ENCODE data around the gene HSPA4.

The HSPA4 gene

DNA sequence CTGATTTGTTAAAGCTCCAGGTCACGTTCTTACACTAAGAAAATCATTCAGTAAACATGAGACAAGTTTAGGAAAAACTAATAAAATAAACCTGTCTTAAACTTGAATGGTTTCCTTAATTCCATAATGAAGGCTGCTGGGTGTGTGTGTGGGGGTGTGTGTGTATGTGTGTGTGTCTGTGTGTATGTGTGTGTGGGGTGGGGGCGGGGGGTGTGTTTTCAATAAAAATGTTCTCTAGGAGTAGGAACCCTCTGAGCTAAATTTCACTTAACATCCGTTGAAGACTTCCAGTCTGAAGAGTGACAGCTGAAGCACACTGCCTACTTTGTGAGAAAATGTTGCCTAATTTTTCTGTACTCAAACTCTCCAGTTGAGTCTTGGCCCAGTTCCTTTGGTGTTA lies 54.5 kb downstream of the HSPA4 start:
- peaks cover 30% of the 10 kb centered on the region for H3K4me1 Mint-ChIP-seq
- no peak overlapping the region for H3K4me3 Mint-ChIP-seq
- CTCF ChIA-PET: interaction anchor here (0.6 kb wide), 1 partner anchor 260 kb away, joined by 3 read pairs; no protein-coding TSS in a partner anchor
- no peak overlapping the region for H3K27ac Mint-ChIP-seq
- H3K27me3 Mint-ChIP-seq: peaks cover 12% of the 10 kb centered on the region
- no peak for DNase-seq
- H3K9me3 Mint-ChIP-seq: no peaks in the 10 kb centered on the region
- peaks cover 39% of the 10 kb centered on the region for H3K36me3 Mint-ChIP-seq

DNA sequence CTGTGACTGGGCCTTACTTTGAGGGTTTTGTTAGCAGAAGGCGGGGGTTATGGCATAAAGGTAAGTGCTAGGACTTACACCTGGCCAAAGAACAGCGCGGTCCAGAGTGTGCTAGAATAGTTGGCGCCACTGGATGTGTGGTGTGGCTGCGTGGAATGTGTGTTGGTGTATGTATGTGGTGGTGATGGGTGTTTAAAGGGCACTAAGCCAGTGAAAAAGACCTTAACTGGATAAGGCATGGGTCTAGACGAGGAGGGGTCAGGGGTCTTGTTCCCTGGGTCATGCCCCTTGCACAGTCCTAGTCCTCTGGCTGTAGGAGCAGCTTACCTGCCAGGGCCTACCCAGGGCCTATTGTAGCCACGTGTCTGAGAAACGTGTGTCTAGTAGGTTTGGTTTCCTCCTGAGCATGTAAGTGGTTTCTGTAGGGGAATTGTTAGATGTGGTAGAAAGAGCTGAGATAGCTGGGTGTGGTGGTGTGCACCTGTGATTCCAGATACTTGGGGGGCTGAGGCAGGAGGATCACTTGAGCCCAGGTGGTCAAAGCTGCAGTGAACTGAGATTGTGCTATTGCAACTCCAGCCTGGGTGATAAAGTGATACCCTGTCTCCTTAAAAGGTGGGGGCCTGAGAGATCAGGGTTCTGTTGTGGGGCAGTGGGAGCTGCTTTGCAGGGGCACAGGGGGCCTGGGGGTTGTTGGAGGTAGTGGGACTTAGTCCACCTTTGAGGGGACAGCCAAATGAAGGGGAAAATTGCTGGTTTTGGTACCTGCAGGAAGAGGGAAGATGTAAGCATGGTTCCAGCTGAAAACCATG lies 55.2 kb downstream of the HSPA4 start:
- no peaks in the 10 kb centered on the region for H3K9me3 Mint-ChIP-seq
- CTCF ChIA-PET: interaction anchor here (0.6 kb wide), 1 partner anchor 260 kb away, joined by 3 read pairs; no protein-coding TSS in a partner anchor
- no peak for DNase-seq
- peaks cover 13% of the 10 kb centered on the region for H3K27me3 Mint-ChIP-seq
- peaks cover 36% of the 10 kb centered on the region for H3K36me3 Mint-ChIP-seq
- H3K27ac Mint-ChIP-seq: peak overlapping the region; percentile 26
- no peak overlapping the region for H3K4me3 Mint-ChIP-seq
- H3K4me1 Mint-ChIP-seq: peaks cover 31% of the 10 kb centered on the region

DNA sequence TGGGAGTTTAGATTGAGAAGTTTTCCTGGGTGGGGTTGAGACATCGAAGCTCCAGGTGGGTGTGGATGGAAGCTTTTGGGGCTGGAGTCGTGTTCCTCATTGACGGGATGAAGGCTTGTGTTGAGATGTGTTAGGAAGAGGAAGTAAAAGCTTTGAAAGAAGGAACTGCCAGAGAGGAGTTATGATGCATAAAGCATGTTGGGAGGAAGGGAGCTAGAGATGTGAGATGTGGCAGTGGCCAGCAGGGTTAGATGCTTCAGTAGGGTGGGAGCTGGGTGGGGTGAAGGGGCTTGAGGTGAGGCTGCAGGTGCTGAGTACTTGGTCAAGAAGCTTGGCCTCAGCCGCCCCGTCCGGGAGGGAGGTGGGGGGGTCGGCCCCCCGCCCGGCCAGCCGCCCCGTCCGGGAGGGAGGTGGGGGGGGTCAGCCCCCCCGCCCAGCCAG lies 56.7 kb downstream of the HSPA4 start:
- Mint-ChIP-seq H3K9me3 (no peaks in the 10 kb centered on the region), H3K36me3 (peaks cover 29% of the 10 kb centered on the region), H3K27me3 (peaks cover 13% of the 10 kb centered on the region), H3K27ac (no peak overlapping the region), H3K4me3 (no peak overlapping the region), H3K4me1 (peaks cover 31% of the 10 kb centered on the region)
- CTCF ChIA-PET: interaction anchor here (1.2 kb wide), 1 partner anchor 761 kb away, joined by 3 read pairs; no protein-coding TSS in a partner anchor
- no peak for DNase-seq

DNA sequence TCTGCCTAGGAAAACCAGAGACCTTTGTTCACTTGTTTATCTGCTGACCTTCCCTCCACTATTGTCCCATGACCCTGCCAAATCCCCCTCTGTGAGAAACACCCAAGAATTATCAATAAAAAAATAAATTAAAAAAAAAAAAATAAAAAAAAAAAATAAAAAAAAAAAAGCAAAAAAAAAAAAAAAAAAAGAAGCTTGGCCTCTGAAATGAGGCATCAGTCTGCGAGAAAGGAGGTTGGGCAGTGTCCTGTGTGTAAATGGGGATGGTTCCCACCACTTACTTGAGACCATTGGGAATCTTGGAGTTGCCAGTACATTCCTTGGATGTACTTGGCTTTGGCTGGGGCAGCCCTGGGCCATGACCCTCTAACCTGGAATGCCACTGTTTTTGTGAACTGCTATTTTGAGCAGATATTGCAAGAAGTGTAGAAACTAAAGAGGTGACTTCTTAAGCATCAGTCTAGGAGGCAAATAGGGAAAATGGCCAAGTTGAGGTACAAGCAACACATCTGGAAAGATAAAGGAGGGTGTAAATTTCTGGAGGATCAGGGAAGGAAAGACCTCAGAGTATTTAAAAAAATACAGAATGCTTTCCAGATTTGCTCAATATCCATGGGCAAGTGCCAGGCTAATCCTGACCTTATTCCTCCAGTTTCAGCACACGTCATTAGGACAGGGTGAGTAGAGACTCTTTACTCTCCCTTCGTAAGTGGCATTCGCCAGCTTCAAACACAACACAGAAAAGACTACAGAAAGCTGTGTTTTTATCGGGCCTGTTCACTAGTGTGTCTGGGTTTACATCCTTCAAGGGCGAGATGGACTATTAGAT lies 58.1 kb downstream of the HSPA4 start:
- no peak for DNase-seq
- Mint-ChIP-seq H3K4me1 (peaks cover 31% of the 10 kb centered on the region), H3K4me3 (no peak overlapping the region), H3K36me3 (peaks cover 21% of the 10 kb centered on the region), H3K9me3 (no peaks in the 10 kb centered on the region), H3K27ac (no peak overlapping the region), H3K27me3 (peaks cover 13% of the 10 kb centered on the region)
- CTCF ChIA-PET: interaction anchor here (0.9 to 3.6 kb wide), 9 partner anchors 109 to 723 kb away, joined by 3 to 13 read pairs (median 4); no protein-coding TSS in a partner anchor

DNA sequence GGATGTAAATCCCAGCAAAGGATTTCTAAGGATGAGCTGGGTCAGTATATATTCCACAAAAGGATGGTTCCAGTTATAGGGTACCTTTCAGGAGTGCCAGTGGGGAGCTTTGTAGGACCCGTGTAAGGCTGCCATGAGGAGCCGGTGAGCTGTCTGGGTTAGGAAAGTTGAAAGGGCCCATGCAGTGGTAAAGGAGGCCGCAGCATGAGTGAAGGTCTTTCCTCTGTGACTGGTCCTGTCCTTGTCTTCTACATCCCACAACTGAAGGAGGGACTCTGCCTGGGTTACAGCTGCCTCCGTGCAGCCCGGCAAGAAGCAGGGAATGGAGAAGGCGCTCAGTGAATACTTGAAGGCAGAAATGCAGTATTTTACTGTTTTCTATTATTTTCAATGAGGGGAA lies 58.9 kb downstream of the HSPA4 start:
- no peak overlapping the region for H3K27ac Mint-ChIP-seq
- DNase-seq: no peak
- no peak overlapping the region for H3K4me3 Mint-ChIP-seq
- H3K9me3 Mint-ChIP-seq: no peaks in the 10 kb centered on the region
- H3K4me1 Mint-ChIP-seq: peaks cover 26% of the 10 kb centered on the region
- H3K36me3 Mint-ChIP-seq: peaks cover 12% of the 10 kb centered on the region
- peaks cover 13% of the 10 kb centered on the region for H3K27me3 Mint-ChIP-seq
- CTCF ChIA-PET: interaction anchor here (0.7 to 3.6 kb wide), 19 partner anchors 42 to 759 kb away, joined by 3 to 13 read pairs (median 4); no protein-coding TSS in a partner anchor

DNA sequence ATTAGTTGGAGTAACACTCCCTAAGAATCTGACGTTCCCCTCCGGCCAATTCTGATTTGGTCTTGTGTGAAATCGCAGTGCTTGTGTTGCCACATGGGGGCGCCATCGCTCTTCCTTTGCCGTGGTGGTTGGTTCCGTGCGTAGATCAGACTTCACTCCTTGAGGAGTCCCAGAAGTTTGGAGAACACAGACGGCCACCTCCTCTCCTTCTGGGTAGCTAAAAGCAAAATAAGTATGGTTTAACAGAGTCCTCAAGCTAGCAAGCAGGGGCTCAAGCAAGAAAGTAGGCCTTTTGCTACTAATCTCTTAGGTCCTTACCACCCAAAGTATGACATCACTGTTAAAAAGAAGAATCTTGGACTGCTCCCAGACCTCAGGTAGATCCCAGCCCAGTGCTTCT lies 59.5 kb downstream of the HSPA4 start:
- Mint-ChIP-seq H3K36me3 (peaks cover 8% of the 10 kb centered on the region), H3K9me3 (no peaks in the 10 kb centered on the region), H3K4me3 (no peak overlapping the region), H3K27ac (no peak overlapping the region), H3K4me1 (peaks cover 21% of the 10 kb centered on the region), H3K27me3 (peaks cover 13% of the 10 kb centered on the region)
- CTCF ChIA-PET: interaction anchor here (0.7 to 3.6 kb wide), 22 partner anchors 9 to 759 kb away, joined by 3 to 13 read pairs (median 4); no protein-coding TSS in a partner anchor
- DNase-seq: peak; percentile 87

DNA sequence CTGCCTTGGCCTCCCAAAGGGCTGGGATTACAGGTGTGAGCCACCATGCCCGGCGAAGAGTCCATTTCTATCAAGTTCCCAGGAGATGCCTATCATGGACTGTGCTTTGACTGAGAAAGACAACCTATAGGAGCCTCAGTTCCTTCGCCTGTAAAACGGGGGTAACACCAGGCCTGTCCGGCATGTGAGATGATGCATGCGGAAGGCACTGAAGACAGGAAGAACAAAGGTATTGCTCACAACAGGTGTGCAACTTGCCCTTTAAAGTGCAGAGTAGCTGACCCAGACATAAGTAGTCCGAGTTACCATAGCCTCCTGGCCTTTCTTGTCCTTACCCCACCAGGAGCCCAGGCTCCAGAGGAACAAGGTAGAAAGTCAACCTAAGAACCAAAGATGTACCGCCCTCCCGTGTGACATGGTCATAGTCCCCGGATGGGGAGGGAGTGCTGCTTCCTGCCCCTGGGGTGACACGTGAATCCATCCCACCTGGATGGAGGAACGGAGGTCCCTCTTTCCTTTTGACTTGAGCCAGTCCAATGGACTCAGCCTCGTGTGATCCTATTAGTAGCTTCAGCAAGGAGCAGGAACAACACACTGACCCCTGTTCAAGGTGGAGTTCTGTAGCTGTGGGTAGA lies 60.3 kb downstream of the HSPA4 start:
- Mint-ChIP-seq H3K4me1 (peaks cover 13% of the 10 kb centered on the region), H3K27ac (no peak overlapping the region), H3K36me3 (no peaks in the 10 kb centered on the region), H3K9me3 (no peaks in the 10 kb centered on the region), H3K4me3 (no peak overlapping the region), H3K27me3 (peaks cover 13% of the 10 kb centered on the region)
- CTCF ChIA-PET: interaction anchor here (0.8 to 3.6 kb wide), 8 partner anchors 30 to 350 kb away, joined by 3 to 13 read pairs (median 4); no protein-coding TSS in a partner anchor
- DNase-seq: no peak

DNA sequence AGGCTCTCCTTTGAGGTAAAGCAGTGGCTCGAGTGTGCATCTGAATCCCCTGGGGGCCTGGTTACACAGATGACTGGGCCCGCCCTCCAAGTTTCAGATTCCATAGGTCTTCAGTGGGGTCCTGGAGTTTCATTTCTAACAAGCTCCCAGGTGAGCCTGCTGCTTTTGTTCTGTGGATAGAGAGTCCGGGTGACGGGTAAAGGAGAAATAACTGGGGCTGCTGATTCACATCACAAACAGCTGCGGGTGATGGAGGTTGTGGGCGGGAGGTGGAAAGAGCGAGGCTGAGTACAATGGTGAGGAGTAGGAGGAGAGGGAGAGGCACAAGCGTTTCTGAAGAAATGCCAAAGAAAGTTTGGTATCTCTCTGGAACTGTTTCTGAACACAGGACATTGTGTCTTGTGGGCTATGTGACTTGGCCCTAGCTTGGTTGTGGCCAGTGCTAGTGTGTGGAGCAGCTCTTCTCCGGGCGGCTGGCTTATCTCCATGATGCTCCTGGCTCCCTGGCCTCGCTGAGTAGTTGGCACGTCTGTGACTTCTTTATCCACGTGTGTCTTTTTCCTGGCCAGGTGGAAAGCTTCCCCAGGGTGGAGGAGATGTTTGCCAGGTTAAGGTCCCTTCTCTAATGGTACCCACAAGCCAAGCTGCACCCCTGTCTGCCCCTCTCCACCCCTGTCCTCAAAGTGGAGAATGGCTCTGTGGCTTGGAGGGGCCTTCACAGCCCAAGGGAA lies 61.7 kb downstream of the HSPA4 start:
- no peak for DNase-seq
- CTCF ChIA-PET: interaction anchor here (1.4 to 3.6 kb wide), 4 partner anchors 105 to 347 kb away, joined by 3 to 13 read pairs (median 6); no protein-coding TSS in a partner anchor

DNA sequence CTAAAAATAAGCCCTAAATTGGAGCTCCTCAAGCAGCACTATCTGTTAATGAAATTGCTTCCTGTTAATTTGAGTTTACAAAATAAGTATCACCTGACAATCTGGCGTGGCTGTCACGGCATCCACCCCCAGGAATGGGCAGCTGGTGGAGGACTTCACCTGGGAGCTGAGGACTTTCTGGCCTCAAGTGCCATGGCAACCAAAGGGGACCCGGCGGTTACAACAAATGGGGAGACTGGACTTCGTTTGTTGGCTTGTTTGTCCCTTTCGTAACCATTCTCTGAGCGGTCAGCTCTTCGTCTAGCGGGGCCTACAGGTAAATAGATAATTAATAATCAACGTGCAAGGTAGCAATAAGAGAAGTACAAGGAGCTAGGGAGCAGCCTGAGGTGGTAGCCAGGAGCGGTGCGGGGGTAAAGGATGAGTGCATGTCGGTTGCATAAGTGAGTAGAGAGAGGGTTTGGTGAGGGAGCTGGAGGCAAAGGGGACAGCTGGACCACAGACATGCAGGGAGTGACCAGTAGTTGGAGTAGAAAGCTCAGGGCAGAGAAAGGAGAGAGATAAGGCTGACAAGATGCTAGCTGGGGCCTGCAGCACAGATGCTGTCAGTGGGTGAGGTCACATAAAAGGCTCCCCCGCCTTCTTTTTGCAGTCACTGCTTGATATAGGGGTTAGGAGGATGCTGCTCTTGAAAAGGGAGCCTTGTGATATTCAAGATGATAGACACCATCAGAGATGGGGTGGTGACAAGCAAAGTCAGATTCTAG lies 62.5 kb downstream of the HSPA4 start:
- CTCF ChIA-PET: interaction anchor here (1.4 to 2.5 kb wide), 3 partner anchors 105 to 233 kb away, joined by 3 to 6 read pairs (median 6); no protein-coding TSS in a partner anchor
- no peak for DNase-seq
- no peaks in the 10 kb centered on the region for H3K36me3 Mint-ChIP-seq
- H3K4me3 Mint-ChIP-seq: no peak overlapping the region
- no peak overlapping the region for H3K27ac Mint-ChIP-seq
- peaks cover 8% of the 10 kb centered on the region for H3K27me3 Mint-ChIP-seq
- peaks cover 4% of the 10 kb centered on the region for H3K4me1 Mint-ChIP-seq
- no peaks in the 10 kb centered on the region for H3K9me3 Mint-ChIP-seq

More for the DNA sequence above, 61.7 kb downstream of the HSPA4 start:
- Mint-ChIP-seq H3K27me3 (peaks cover 9% of the 10 kb centered on the region), H3K9me3 (no peaks in the 10 kb centered on the region), H3K36me3 (no peaks in the 10 kb centered on the region), H3K4me1 (peaks cover 4% of the 10 kb centered on the region), H3K4me3 (no peak overlapping the region), H3K27ac (no peak overlapping the region)

DNA sequence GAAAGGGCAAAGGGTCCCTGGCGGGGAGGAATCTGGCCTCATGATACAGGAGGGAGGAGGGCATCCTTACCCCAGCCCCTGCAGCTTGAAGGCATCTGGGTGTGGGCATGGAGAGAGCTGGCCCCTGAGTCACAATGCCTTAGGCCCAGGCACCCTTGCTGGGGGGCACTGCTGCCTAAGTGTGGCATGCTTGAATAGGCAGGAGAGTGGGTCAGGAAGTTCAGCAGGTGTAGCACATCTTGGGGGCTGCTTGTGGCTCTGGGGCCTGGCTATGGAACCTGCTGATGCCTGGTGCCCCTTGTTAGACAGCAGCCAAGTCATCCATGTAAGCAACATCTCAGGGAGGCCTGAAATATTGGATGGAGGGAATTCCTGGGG lies 63.1 kb downstream of the HSPA4 start:
- Mint-ChIP-seq H3K4me3 (no peak overlapping the region), H3K36me3 (no peaks in the 10 kb centered on the region), H3K9me3 (no peaks in the 10 kb centered on the region), H3K27me3 (peaks cover 8% of the 10 kb centered on the region), H3K4me1 (peaks cover 4% of the 10 kb centered on the region), H3K27ac (no peak overlapping the region)
- DNase-seq: no peak
- CTCF ChIA-PET: interaction anchor here (2.5 kb wide), 1 partner anchor 183 kb away, joined by 6 read pairs; no protein-coding TSS in a partner anchor

DNA sequence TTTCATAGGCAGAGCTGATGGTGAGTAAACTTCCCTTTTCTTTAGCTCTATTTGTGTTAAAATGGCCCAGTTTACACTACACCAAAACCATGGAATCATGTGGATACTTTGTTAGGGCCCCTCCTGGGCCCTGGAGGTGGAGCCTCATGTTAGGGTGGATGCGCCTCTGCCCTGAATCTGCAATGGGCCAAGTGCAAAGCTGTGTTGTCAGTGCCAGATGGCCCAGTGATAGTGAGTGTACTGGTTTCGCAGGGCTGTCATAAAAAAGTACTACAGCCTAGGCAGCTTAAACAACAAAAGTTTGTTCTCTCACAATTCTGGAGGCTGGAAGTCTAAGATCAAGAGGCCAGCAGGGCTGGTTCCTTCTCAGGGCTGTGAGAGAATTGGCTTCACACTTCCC lies 64.8 kb downstream of the HSPA4 start:
- CTCF ChIA-PET: no interaction called here
- no peaks in the 10 kb centered on the region for H3K27me3 Mint-ChIP-seq
- no peak overlapping the region for H3K4me3 Mint-ChIP-seq
- no peak overlapping the region for H3K27ac Mint-ChIP-seq
- no peak for DNase-seq
- no peaks in the 10 kb centered on the region for H3K36me3 Mint-ChIP-seq
- no peaks in the 10 kb centered on the region for H3K4me1 Mint-ChIP-seq
- no peaks in the 10 kb centered on the region for H3K9me3 Mint-ChIP-seq

DNA sequence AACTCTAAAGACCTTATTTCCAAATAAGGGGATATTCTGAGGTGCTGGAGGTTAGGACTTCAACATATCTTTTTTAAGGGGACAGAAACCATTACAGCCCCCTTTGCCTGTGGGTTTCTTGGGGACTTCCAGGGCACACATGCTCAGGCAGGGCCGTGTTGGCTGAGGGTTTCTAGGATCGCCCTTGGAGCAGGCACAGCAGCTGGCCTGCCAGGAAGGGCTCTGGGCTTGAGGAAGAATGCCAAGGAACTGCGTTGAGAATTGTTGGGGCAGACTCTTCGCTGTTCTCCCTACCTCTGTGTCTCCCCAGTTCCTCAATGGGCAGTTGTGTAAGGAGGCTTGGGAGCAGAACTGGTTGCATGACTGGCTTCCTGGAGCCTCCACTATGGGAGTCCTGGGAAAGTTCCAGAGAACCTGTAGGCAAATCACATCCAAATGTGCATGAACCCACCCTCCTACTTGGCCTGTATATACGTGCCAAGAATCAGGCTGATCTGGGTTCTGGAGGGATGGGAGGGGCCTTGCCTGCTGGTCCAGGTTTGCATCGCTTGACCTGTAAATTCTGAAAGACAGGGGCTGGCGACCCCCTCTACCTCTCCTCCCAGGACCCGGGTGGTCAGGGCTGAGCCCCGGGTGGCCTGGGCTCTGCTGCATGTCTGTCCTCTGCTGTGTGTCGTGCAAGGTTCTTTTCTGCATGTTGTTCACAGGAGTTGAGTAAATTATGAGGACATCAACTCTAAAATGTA lies 65.5 kb downstream of the HSPA4 start:
- H3K27ac Mint-ChIP-seq: no peak overlapping the region
- H3K9me3 Mint-ChIP-seq: no peaks in the 10 kb centered on the region
- H3K27me3 Mint-ChIP-seq: no peaks in the 10 kb centered on the region
- CTCF ChIA-PET: no interaction called here
- H3K4me1 Mint-ChIP-seq: no peaks in the 10 kb centered on the region
- DNase-seq: no peak
- no peak overlapping the region for H3K4me3 Mint-ChIP-seq
- H3K36me3 Mint-ChIP-seq: no peaks in the 10 kb centered on the region
